B cell (primary cell): ENCODE data around the gene TBC1D4. TPM values are rescaled to one million over a fixed set of nuclear protein-coding genes. Genes with fewer than 3 reads are reported as not detected.

Experiments used
- ATAC-seq: fragments of 200-7000 bp; cut with Tn5 transposase; one replicate; pipeline ENCODE4 v1.10.0; 2021; ENCODE audit warnings: low read depth, mild to moderate bottlenecking, moderate number of reproducible peaks, moderate library complexity
- CTCF ChIA-PET: fragments of 350-600 bp; sonication (Branson Sonifier 250); formaldehyde crosslinking; loops from one replicate; lab custom pipeline; 2021; ENCODE audit warnings: antibody characterized with exemption, inconsistent platforms; lab: Charles Lee
- POLR2A ChIA-PET: fragments of 350-600 bp; sonication (Branson Sonifier 250); formaldehyde crosslinking; loops from one replicate; lab custom pipeline; 2021; ENCODE audit warnings: antibody characterized with exemption; lab: Charles Lee
- DNase-seq: peaks from one replicate; pipeline ENCODE4 v3.0.0; 2013
- H2AFZ ChIP-seq: 2 replicates; pipeline ENCODE4 v1.6.1; 2012; ENCODE audit warnings: mild to moderate bottlenecking, low read depth, low read length; ENCODE audit not compliant: insufficient read depth, poor library complexity, severe bottlenecking
- H3K27ac ChIP-seq, 2 donors: 1 replicate in 1 of 2; 2 replicates in 1 of 2; pipeline ENCODE4 v1.5.1; 2012 to 2013; ENCODE audit warnings: low read length in 2 of 2, mild to moderate bottlenecking in 2 of 2, moderate library complexity in 1 of 2
- H3K27me3 ChIP-seq, 4 experiments: fragments of 200-600 bp in 1 of 4; sonication (generic) in 1 of 4; replicated peaks in 1 of 4; 1 replicate in 2 of 4; 2 replicates in 2 of 4; pipeline versions ENCODE4 v1.6.1 to v1.7.0; 2013 to 2016; ENCODE audit warnings: low read length in 3 of 4, mild to moderate bottlenecking in 2 of 4, mixed read lengths in 1 of 4, moderate library complexity in 1 of 4; ENCODE audit not compliant: insufficient read depth in 4 of 4, control insufficient read depth in 3 of 4; ENCODE audit errors: control extremely low read depth in 1 of 4
- H3K36me3 ChIP-seq, 2 experiments: replicated peaks in 1 of 2; 1 replicate in 1 of 2; 2 replicates in 1 of 2; pipeline versions ENCODE4 v1.6.1 to v1.7.1; 2013; ENCODE audit warnings: low read length in 1 of 2; ENCODE audit not compliant: insufficient read depth in 2 of 2, control insufficient read depth in 1 of 2; ENCODE audit errors: control extremely low read depth in 1 of 2, extremely low read depth in 1 of 2
- H3K4me1 ChIP-seq, 2 donors: fragments of 200-600 bp in 1 of 2; sonication (generic) in 1 of 2; 1 replicate in 1 of 2; 2 replicates in 1 of 2; pipeline versions ENCODE4 v1.5.1 to v1.6.1; 2013 to 2017; ENCODE audit warnings: low read length in 2 of 2; ENCODE audit not compliant: control insufficient read depth in 2 of 2, insufficient read depth in 2 of 2
- H3K4me2 ChIP-seq: replicated peaks from 2 replicates; pipeline ENCODE3; 2012; ENCODE audit warnings: mild to moderate bottlenecking, low read depth, low read length; ENCODE audit not compliant: poor library complexity, severe bottlenecking
- H3K4me3 ChIP-seq, 5 experiments: fragments of 200-600 bp in 1 of 5; sonication (generic) in 1 of 5; 1 replicate in 3 of 5; 2 replicates in 2 of 5; pipeline versions ENCODE4 v1.5.1 to v1.7.0; 2011 to 2016; ENCODE audit warnings: low read length in 4 of 5, mild to moderate bottlenecking in 4 of 5, low read depth in 2 of 5, control low read depth in 1 of 5, moderate library complexity in 1 of 5; ENCODE audit not compliant: insufficient read depth in 1 of 5; ENCODE audit errors: control extremely low read depth in 1 of 5, extremely low read depth in 1 of 5
- H3K79me2 ChIP-seq: fragments of 200-600 bp; sonication (generic); one replicate; pipeline ENCODE4 v1.6.0; 2016; ENCODE audit warnings: low read length; ENCODE audit not compliant: control insufficient read depth, insufficient read depth
- H3K9ac ChIP-seq: fragments of 200-600 bp; sonication (generic); 2 replicates; pipeline ENCODE4 v1.6.1; 2017; ENCODE audit warnings: mild to moderate bottlenecking, low read length, moderate library complexity
- H3K9me3 ChIP-seq, 3 donors: one replicate each; pipeline versions ENCODE4 v1.6.1 to v1.7.1; 2013; ENCODE audit warnings: low read length in 2 of 3; ENCODE audit not compliant: control insufficient read depth in 2 of 3, insufficient read depth in 1 of 3; ENCODE audit errors: control extremely low read depth in 1 of 3
- H4K20me1 ChIP-seq: 2 replicates; pipeline ENCODE4 v1.6.0; 2012; ENCODE audit warnings: mild to moderate bottlenecking, low read length; ENCODE audit not compliant: insufficient read depth, control insufficient read depth, poor library complexity, severe bottlenecking
- H3K27ac Mint-ChIP-seq: one replicate; pipeline ENCODE4 v1.8.0; 2021; ENCODE audit warnings: mixed read lengths
- H3K27me3 Mint-ChIP-seq: one replicate; pipeline ENCODE4 v1.8.0; 2021; ENCODE audit warnings: mixed read lengths
- H3K4me1 Mint-ChIP-seq: one replicate; pipeline ENCODE4 v1.8.0; 2021; ENCODE audit warnings: mixed read lengths
- H3K4me3 Mint-ChIP-seq: one replicate; pipeline ENCODE4 v1.8.0; 2021; ENCODE audit warnings: mixed read lengths
- H3K9me3 Mint-ChIP-seq: one replicate; pipeline ENCODE4 v1.8.0; 2022; ENCODE audit warnings: mixed read lengths; ENCODE audit not compliant: insufficient read depth
- CTCF ChIP-seq: fragments of 200-600 bp; IDR thresholded peaks from one replicate; pipeline ENCODE4 v1.8.0; 2022; ENCODE audit warnings: antibody characterized with exemption, mild to moderate bottlenecking
- EZH2 ChIP-seq: IDR thresholded peaks from 2 replicates; pipeline ENCODE4 v1.6.1; 2012; ENCODE audit warnings: borderline replicate concordance, low read depth, mild to moderate bottlenecking, moderate library complexity, low read length; ENCODE audit not compliant: insufficient read depth, poor library complexity, severe bottlenecking
- WGBS: methylation state at CpG from one replicate; pipeline ENCODE4 v1.1.5; 2013; ENCODE audit warnings: missing lambda C conversion rate; ENCODE audit not compliant: insufficient coverage; 5-methylcytosine and 5-hydroxymethylcytosine counted together
- intact Hi-C: fragments of 100-400 bp; cut with micrococcal nuclease; formaldehyde crosslinking; loops from one replicate; pipeline ENCODE4 v1.10.0; 2022
- polyA plus RNA-seq: library from polyadenylated mRNA; depleted of rRNA; stranded (reverse); fragments of >200 nt; gene quantifications from 2 replicates; pipeline ENCODE4 v1.2.3, GENCODE V29; 2012
- total RNA-seq, 2 donors: library from RNA; stranded (reverse); fragments of 120-200 nt in 1 of 2; gene quantifications; 1 replicate in 1 of 2; 2 replicates in 1 of 2; pipeline versions ENCODE4 v1.2.3 to v1.2.4, GENCODE V29; 2013 to 2022

Gene TBC1D4
- total and polyA plus RNA-seq, 2 donors (not counting 1 experiment from before 2014, with no cell fraction given): 1.6 to 3.5 TPM

GRCh38 chr13:75485286-75486062 lies 3.5 kb upstream of the TBC1D4 start:
- peaks cover 9 to 11% of the 10 kb centered on the region in 2 donors for H3K4me1 ChIP-seq
- CTCF ChIA-PET: interaction anchor here (0.7 to 1.4 kb wide), 3 partner anchors 9 to 11 kb away, joined by 3 to 4 read pairs (median 3); no protein-coding TSS in a partner anchor
- no peaks in the 10 kb centered on the region for H3K36me3 ChIP-seq
- ATAC-seq (no peak), DNase-seq (no peak)
- peaks cover 0 to 45% (median 21%) of the 10 kb centered on the region in 4 experiments for H3K27me3 ChIP-seq
- no peak overlapping the region for H3K4me2 ChIP-seq
- Mint-ChIP-seq H3K4me1 (peaks cover 14% of the 10 kb centered on the region), H3K4me3 (no peak overlapping the region), H3K27me3 (peaks cover 45% of the 10 kb centered on the region), H3K27ac (no peak overlapping the region), H3K9me3 (no peaks in the 10 kb centered on the region)
- no peaks in the 10 kb centered on the region for H4K20me1 ChIP-seq
- H3K27ac ChIP-seq: no peak overlapping the region
- no peak overlapping the region for H3K4me3 ChIP-seq
- POLR2A ChIA-PET: no interaction called here
- no peaks in the 10 kb centered on the region for H3K9me3 ChIP-seq
- H3K79me2 ChIP-seq: no peaks in the 10 kb centered on the region
- H3K9ac ChIP-seq: no peak overlapping the region
- H2AFZ ChIP-seq: no peak overlapping the region
- no CpG with 5 or more reads among the region's 1 CpG for WGBS
- TF ChIP-seq CTCF (no peak), EZH2 (no peak)
- intact Hi-C loops: no loop called here

GRCh38 chr13:75482820-75483079 lies 781 bp upstream of the TBC1D4 start:
- Mint-ChIP-seq H3K9me3 (no peaks in the 10 kb centered on the region), H3K27me3 (peaks cover 62% of the 10 kb centered on the region), H3K4me1 (peaks cover 15% of the 10 kb centered on the region), H3K27ac (no peak overlapping the region), H3K4me3 (peak overlapping the region; percentile 100)
- ChIA-PET CTCF (interaction anchor here (1.0 to 1.4 kb wide), 4 partner anchors 10 to 112 kb away, joined by 3 to 5 read pairs (median 3); no protein-coding TSS in a partner anchor), POLR2A (no interaction called here)
- no peak overlapping the region for H3K27ac ChIP-seq
- intact Hi-C loops: loop anchor here (1.0 to 5.0 kb wide), 4 partner anchors 55 to 155 kb away; partner anchors contain the start of genes COMMD6, LMO7 and UCHL3
- no peak for ATAC-seq
- no peak overlapping the region for H2AFZ ChIP-seq
- TF ChIP-seq CTCF (peak; percentile 29), EZH2 (no peak)
- H3K9ac ChIP-seq: peak overlapping the region; percentile 74
- H3K27me3 ChIP-seq: peaks cover 0 to 50% (median 34%) of the 10 kb centered on the region in 4 experiments
- WGBS: no CpG with 5 or more reads among the region's 1 CpG
- peak overlapping the region; percentile 96 for H3K4me2 ChIP-seq
- H3K79me2 ChIP-seq: no peaks in the 10 kb centered on the region
- no peaks in the 10 kb centered on the region for H3K36me3 ChIP-seq
- DNase-seq: no peak
- H3K9me3 ChIP-seq: no peaks in the 10 kb centered on the region
- peak overlapping the region in 3 of 5 experiments; percentile 31 to 83 (median 65) for H3K4me3 ChIP-seq
- H3K4me1 ChIP-seq: peaks cover 12 to 14% of the 10 kb centered on the region in 2 donors
- no peaks in the 10 kb centered on the region for H4K20me1 ChIP-seq
